GM10266 (cell line): Measurements from ENCODE around the gene ARHGEF4.

Source experiments
- DNase-seq: peaks from one replicate; pipeline ENCODE4 v3.0.0; 2012; ENCODE audit errors: extremely low spot score
- TF ChIP-seq, protein P1 (sequence below): IDR thresholded peaks from 2 replicates; pipeline ENCODE4 v1.5.1; 2012; ENCODE audit warnings: mild to moderate bottlenecking, low read depth; ENCODE audit not compliant: control insufficient read depth, insufficient read depth; ENCODE audit errors: missing control alignments

The ARHGEF4 gene

DNA sequence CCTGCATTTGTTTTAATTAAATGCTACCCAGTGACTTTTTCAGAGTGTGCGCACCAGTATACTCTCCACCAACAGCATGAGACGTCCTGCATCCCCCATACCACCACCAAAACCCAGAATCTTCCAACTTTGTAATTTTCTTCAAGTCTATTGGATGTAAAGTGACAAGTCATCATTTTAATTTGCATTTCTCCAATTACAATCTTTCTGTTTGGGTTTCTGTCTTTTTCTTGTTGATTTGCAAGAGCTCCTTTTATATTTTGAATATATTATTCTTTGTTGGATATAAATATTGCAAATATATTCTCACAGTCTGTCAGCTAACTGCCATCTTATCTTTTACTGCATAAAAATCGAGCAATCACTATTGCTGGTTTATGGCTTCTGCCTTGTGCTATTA is 160.0 kb downstream of the ARHGEF4 start:
- no peak for DNase-seq
- TF ChIP-seq, protein P1, sequence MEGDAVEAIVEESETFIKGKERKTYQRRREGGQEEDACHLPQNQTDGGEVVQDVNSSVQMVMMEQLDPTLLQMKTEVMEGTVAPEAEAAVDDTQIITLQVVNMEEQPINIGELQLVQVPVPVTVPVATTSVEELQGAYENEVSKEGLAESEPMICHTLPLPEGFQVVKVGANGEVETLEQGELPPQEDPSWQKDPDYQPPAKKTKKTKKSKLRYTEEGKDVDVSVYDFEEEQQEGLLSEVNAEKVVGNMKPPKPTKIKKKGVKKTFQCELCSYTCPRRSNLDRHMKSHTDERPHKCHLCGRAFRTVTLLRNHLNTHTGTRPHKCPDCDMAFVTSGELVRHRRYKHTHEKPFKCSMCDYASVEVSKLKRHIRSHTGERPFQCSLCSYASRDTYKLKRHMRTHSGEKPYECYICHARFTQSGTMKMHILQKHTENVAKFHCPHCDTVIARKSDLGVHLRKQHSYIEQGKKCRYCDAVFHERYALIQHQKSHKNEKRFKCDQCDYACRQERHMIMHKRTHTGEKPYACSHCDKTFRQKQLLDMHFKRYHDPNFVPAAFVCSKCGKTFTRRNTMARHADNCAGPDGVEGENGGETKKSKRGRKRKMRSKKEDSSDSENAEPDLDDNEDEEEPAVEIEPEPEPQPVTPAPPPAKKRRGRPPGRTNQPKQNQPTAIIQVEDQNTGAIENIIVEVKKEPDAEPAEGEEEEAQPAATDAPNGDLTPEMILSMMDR, result no peak

DNA sequence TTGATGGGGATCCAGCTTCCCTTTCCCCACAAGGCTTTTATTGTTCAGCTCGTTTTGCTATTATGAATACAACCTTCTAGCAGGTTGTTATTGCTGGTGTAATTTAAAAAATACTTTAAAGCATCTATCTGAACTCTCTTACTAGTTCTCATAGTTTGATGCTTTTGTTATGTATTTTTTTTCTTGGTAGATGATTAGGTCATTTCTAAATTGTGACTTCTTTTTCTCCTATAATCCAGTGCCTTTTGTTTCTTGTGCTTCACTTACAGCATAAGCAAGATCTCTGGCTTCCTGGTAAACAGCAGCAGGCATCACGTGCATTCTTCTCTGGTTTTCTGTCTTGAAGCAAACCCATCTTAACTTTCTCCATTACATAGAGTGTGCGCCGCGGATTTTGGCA is 160.5 kb downstream of the ARHGEF4 start:
- TF ChIP-seq, protein P1, result no peak
- DNase-seq, result no peak

DNA sequence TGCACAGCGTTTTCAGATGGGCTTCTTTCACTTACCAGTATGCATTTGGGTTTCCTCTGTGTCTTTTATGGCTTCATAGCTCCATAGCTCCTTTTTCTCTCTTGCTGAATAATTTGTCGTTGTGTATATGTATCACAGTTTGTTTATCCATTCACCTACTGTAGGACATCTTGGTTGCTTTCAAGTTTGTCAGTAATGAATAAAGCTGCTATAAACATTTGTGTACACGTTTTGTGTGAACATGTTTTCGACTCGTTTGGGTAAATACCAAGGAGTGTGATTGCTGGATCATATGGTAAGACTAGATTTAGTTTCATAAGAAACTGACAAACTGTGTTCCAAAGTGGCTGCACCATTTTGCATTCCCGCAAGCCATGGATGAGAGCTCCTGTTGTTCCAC is 161.8 kb downstream of the ARHGEF4 start:
- DNase-seq, result no peak
- TF ChIP-seq, protein P1, result no peak

DNA sequence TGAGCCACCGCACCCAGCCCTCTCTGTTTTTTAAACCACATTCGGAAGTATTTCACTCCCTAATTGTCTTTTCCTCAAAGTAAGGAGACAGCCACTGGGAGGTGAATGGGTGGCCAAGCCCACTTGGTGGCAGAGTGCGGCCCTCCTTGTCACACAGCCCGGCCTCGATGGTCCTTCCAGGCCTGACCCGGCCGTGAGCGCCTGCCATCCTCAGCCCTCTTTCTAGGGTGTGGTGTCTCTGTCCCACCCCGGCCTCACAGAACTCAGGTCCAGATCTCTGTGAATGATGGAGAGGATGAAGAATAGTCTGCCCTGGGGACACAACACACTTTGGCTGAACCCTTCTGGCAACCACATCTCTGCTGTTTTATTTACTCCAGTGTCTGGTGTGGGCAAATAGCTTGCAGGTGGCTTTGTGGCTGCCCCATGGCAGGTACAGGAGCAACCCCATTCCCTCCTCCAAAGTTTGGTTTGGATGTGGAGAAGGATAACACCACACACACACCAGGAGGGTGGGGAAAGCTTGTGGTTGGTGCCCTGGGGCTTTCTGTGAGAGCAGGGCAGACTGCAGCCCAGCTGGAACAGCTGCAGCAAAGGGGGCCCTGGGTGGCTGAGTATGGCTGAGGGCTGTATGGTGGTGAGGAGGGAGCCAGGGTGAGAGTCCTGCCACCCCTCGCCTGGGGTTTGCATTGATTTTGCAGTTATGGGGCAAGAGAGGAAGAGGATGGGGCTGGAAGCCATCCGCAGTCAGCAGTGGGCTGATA is 167.9 kb downstream of the ARHGEF4 start:
- DNase-seq, result no peak
- TF ChIP-seq, protein P1, result no peak

DNA sequence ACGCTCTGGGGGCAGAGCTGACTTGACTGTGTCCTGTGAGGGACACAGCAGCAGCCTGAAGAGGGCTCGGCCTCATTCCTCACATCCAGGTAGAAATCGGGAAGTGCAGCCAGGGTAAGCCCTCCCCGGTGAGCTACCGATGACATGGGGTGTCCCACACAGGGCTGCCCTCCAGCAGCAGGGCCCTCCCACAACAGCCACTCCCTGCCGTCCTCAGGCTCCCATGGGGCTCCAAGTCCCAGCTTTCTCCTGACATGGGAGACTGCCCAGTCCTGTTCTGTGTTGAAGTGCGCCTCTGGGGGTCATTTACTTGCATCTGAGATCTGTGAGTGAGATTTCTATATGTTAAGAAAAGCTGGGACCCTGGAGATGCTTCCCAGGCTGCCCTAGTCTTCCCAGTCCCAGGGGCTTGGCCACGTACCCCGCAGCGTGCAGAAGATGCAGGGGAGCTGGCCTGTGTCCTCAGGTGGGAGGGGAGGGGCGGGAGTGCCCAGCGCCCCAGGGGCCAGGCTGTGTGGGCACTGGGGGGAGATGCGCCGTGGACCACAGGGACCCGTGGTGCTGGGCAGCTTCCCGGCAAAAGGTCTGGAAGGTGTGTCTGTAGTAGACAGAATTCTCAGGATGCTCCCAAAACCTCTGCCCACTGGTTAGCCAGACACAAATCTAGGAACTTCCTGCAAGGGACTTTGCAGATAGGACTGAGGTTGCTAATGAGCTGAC is 168.7 kb downstream of the ARHGEF4 start:
- TF ChIP-seq, protein P1, result no peak
- DNase-seq, result no peak

DNA sequence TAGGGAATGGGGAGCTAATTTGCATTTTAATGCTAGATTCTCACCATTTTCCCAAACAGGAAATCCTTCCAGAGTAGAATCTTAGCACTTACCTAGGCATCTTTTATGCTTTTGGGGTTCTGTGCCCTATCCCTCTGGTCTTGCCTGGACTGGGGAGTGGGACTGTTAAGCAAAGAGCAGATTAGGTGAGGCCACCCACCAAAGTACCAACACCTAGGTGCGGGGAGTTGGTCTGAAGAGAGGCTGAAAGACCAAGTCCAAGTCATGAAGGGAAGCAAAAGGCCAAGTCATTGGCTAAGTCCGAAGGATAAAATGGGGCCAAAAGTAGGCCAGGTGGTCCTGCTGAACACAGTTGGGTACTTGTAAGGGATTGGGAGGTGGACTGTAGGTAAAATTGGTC is 169.8 kb downstream of the ARHGEF4 start:
- TF ChIP-seq, protein P1, result no peak
- DNase-seq, result no peak

DNA sequence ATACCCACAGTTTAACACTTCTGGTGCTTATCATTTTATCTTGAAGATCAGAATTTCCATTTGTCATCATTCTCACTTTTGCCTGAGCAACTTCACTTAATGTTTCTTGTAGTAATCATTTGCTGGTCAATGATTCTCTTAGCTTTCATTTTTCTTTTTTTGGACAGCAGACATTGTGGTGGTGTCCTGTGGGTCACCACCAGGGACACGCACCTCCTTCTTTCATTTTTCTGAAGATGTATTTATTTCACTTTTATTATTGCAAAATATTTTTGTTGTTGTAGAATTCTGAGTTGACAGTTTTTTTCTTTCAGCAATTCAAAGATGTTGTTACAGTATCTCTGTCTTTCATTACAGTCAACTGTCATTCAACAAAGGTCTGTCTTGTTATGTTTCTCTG is 172.3 kb downstream of the ARHGEF4 start:
- TF ChIP-seq, protein P1, result no peak
- DNase-seq, result no peak
